ENCODE results near the gene PTPRG.
"Not testable (repeated sequence)": the region's sequence is repeated elsewhere in the genome, so short reads cannot be mapped to it uniquely, and the experiment has no call there.

Gene PTPRG

GRCh38 chr3:61561374-61562041, at the start of gene PTPRG:
Gene PTPRG (plus strand): TSS chr3:61561571. CDS start chr3:61562288, 717 bp downstream.
- DNase-seq: peak; percentile 96

- no peak for DNase-seq
Measured at GRCh38 chr3:61518590-61518989, 42.8 kb upstream of the PTPRG start.

- no peak for DNase-seq
Measured at GRCh38 chr3:61520966-61521628, 40.3 kb upstream of the PTPRG start.

- no peak for DNase-seq
Measured at GRCh38 chr3:61522060-61522459, 39.3 kb upstream of the PTPRG start.

- DNase-seq: no peak
Measured at GRCh38 chr3:61522626-61523025, 38.7 kb upstream of the PTPRG start.

GRCh38 chr3:61524933-61525332, 36.4 kb upstream of the PTPRG start:
- no peak for DNase-seq

GRCh38 chr3:61526308-61526707, 35.1 kb upstream of the PTPRG start:
- no peak for DNase-seq

GRCh38 chr3:61527011-61527410, 34.4 kb upstream of the PTPRG start:
- DNase-seq: no peak

- no peak for DNase-seq
Measured at GRCh38 chr3:61530355-61530754, 31.0 kb upstream of the PTPRG start.

GRCh38 chr3:61531528-61531927, 29.8 kb upstream of the PTPRG start:
- DNase-seq: no peak

- DNase-seq: no peak
Measured at GRCh38 chr3:61532739-61533500, 28.5 kb upstream of the PTPRG start.

GRCh38 chr3:61535826-61536225, 25.5 kb upstream of the PTPRG start:
- DNase-seq: no peak

- DNase-seq: peak; percentile 39
Measured at GRCh38 chr3:61537366-61537765, 24.0 kb upstream of the PTPRG start.

- DNase-seq: no peak
Measured at GRCh38 chr3:61538486-61538885, 22.9 kb upstream of the PTPRG start.

- no peak for DNase-seq
Measured at GRCh38 chr3:61541694-61542093, 19.7 kb upstream of the PTPRG start.

- no peak for DNase-seq
Measured at GRCh38 chr3:61545716-61546115, 15.7 kb upstream of the PTPRG start.

- no peak for DNase-seq
Measured at GRCh38 chr3:61547625-61548024, 13.7 kb upstream of the PTPRG start.

GRCh38 chr3:61552704-61553103, 8.7 kb upstream of the PTPRG start:
- not testable (repeated sequence) for DNase-seq

- no peak for DNase-seq
Measured at GRCh38 chr3:61559136-61559731, 2.1 kb upstream of the PTPRG start.

GRCh38 chr3:61560517-61561373, 626 bp upstream of the PTPRG start:
- DNase-seq: peak; percentile 89

- DNase-seq: peak; percentile 64
Measured at GRCh38 chr3:61562042-61562720, 810 bp downstream of the PTPRG start.
